Measurements from ENCODE around the gene CYP2U1. TPM values are rescaled to one million over a fixed set of nuclear protein-coding genes. Genes with fewer than 3 reads are reported as not detected.

The CYP2U1 gene
- total RNA-seq, 1 experiment from 2014 or later, result 0.82 TPM

DNA sequence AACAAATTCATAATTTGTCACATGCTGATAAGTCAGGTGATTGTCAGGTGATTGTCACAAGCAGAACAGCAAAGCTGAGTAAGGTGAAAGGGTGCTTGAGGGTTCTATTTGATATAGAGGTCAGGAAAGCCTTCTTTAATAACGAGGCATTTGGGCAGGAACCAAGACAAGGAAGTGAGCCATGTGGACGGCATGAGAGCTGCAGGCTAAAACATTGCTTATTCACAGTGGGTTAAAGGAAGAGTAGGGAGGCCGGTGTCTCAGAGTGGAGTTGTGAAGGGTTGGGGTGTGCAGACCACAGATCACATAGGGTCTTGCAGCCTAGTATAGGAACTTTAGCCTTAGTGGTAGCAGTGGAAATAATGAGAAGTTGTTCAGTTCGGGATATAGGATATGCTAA lies 31.3 kb upstream of the CYP2U1 start:
- CTCF ChIA-PET, result no interaction called here
- BruUV-seq (replicated peaks), result no TSS peak
- TF ChIP-seq EZH2 (IDR thresholded peaks at IDR 0.05; ENCODE audit: borderline replicate concordance, low read depth, low read length, poor library complexity, severe bottlenecking), result no peak
- no peak for TF ChIP-seq CTCF (conservative IDR thresholded peaks at IDR 0.05; ENCODE audit: low read depth, low read length)
- Histone ChIP-seq H3K27ac (ENCODE audit: low read depth, low read length, poor library complexity, severe bottlenecking) (no peak overlapping the region), H3K4me1 (ENCODE audit: insufficient read depth, low read length, poor library complexity, severe bottlenecking) (no peaks in the 10 kb centered on the region), H3K9me3 (ENCODE audit: low read depth, low read length, poor library complexity, severe bottlenecking) (no peaks in the 10 kb centered on the region), H3K4me3 (ENCODE audit: low read depth, low read length, poor library complexity, severe bottlenecking) (no peak overlapping the region), H3K27me3 (replicated peaks; ENCODE audit: insufficient read depth, low read depth, low read length, poor library complexity) (no peaks in the 10 kb centered on the region), H3K36me3 (ENCODE audit: insufficient read depth, low read length, poor library complexity, severe bottlenecking) (no peaks in the 10 kb centered on the region)
- intact Hi-C loops (cut with micrococcal nuclease; ENCODE audit: unreplicated experiment), result no loop called here
- DNase-seq (ENCODE audit: low spot score), result no peak
- POLR2A ChIA-PET (ENCODE audit: low non-redundant PET), result no interaction called here

GRCh38 chr4:107900508-107900907 lies 30.8 kb upstream of the CYP2U1 start:
- BruUV-seq (replicated peaks), result no TSS peak
- ChIA-PET CTCF (no interaction called here), POLR2A (ENCODE audit: low non-redundant PET) (no interaction called here)
- Histone ChIP-seq H3K9me3 (ENCODE audit: low read depth, low read length, poor library complexity, severe bottlenecking) (no peaks in the 10 kb centered on the region), H3K27ac (ENCODE audit: low read depth, low read length, poor library complexity, severe bottlenecking) (no peak overlapping the region), H3K4me3 (ENCODE audit: low read depth, low read length, poor library complexity, severe bottlenecking) (no peak overlapping the region), H3K27me3 (replicated peaks; ENCODE audit: insufficient read depth, low read depth, low read length, poor library complexity) (no peaks in the 10 kb centered on the region), H3K36me3 (ENCODE audit: insufficient read depth, low read length, poor library complexity, severe bottlenecking) (no peaks in the 10 kb centered on the region), H3K4me1 (ENCODE audit: insufficient read depth, low read length, poor library complexity, severe bottlenecking) (no peaks in the 10 kb centered on the region)
- no peak for TF ChIP-seq CTCF (conservative IDR thresholded peaks at IDR 0.05; ENCODE audit: low read depth, low read length)
- no peak for TF ChIP-seq EZH2 (IDR thresholded peaks at IDR 0.05; ENCODE audit: borderline replicate concordance, low read depth, low read length, poor library complexity, severe bottlenecking)
- intact Hi-C loops (cut with micrococcal nuclease; ENCODE audit: unreplicated experiment), result no loop called here
- no peak for DNase-seq (ENCODE audit: low spot score)

- TF ChIP-seq CTCF (conservative IDR thresholded peaks at IDR 0.05; ENCODE audit: low read depth, low read length), result no peak
- no peak for TF ChIP-seq EZH2 (IDR thresholded peaks at IDR 0.05; ENCODE audit: borderline replicate concordance, low read depth, low read length, poor library complexity, severe bottlenecking)
- Histone ChIP-seq H3K27ac (ENCODE audit: low read depth, low read length, poor library complexity, severe bottlenecking) (no peak overlapping the region), H3K27me3 (replicated peaks; ENCODE audit: insufficient read depth, low read depth, low read length, poor library complexity) (no peaks in the 10 kb centered on the region), H3K9me3 (ENCODE audit: low read depth, low read length, poor library complexity, severe bottlenecking) (no peaks in the 10 kb centered on the region), H3K36me3 (ENCODE audit: insufficient read depth, low read length, poor library complexity, severe bottlenecking) (no peaks in the 10 kb centered on the region), H3K4me1 (ENCODE audit: insufficient read depth, low read length, poor library complexity, severe bottlenecking) (no peaks in the 10 kb centered on the region), H3K4me3 (ENCODE audit: low read depth, low read length, poor library complexity, severe bottlenecking) (no peak overlapping the region)
- DNase-seq (ENCODE audit: low spot score), result no peak
- CTCF ChIA-PET, result interaction anchor here (0.7 kb wide), 1 partner anchor 76 kb away, joined by 3 read pairs; no protein-coding TSS in a partner anchor
- intact Hi-C loops (cut with micrococcal nuclease; ENCODE audit: unreplicated experiment), result no loop called here
- POLR2A ChIA-PET (ENCODE audit: low non-redundant PET), result no interaction called here
- BruUV-seq (replicated peaks), result no TSS peak
These were observed 30.0 kb upstream of the CYP2U1 start for GRCh38 chr4:107901213-107901934.

All from A673 (cell line).